ENCODE measurements around the gene ME3.

DNA sequence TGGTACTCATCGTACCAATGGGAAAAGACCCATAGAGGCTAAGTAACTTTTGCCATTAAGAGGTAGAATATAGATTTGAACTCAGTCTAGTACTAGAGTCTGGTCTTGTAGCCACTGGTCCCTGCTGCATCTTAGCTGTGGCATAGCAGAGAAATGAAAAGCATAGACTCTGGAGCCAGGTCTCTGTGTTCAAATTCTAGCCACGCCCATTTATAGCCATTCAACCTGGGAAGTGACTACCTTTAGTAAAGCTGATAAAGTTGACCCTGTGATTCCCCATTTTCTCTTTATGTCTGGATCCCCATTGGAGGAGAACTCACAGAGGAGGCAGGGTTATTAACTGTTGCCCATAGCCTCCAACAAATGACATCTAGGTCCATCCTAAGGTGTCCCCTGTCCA lies 113.6 kb downstream of the ME3 start:
- no peak for TF ChIP-seq EZH2 (IDR thresholded peaks at IDR 0.05; ENCODE audit: borderline replicate concordance, insufficient read depth, low read depth, low read length, poor library complexity, severe bottlenecking)
- TF ChIP-seq, protein P1, sequence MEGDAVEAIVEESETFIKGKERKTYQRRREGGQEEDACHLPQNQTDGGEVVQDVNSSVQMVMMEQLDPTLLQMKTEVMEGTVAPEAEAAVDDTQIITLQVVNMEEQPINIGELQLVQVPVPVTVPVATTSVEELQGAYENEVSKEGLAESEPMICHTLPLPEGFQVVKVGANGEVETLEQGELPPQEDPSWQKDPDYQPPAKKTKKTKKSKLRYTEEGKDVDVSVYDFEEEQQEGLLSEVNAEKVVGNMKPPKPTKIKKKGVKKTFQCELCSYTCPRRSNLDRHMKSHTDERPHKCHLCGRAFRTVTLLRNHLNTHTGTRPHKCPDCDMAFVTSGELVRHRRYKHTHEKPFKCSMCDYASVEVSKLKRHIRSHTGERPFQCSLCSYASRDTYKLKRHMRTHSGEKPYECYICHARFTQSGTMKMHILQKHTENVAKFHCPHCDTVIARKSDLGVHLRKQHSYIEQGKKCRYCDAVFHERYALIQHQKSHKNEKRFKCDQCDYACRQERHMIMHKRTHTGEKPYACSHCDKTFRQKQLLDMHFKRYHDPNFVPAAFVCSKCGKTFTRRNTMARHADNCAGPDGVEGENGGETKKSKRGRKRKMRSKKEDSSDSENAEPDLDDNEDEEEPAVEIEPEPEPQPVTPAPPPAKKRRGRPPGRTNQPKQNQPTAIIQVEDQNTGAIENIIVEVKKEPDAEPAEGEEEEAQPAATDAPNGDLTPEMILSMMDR (IDR thresholded peaks at IDR 0.05): no peak
